ENCODE results near the gene DNAJC21. TPM values are rescaled to one million over a fixed set of nuclear protein-coding genes. Genes with fewer than 3 reads are reported as not detected.

DNAJC21 gene
- total and polyA plus RNA-seq, 4 donors: 8.8 to 21.0 (median 11.8) TPM

DNA sequence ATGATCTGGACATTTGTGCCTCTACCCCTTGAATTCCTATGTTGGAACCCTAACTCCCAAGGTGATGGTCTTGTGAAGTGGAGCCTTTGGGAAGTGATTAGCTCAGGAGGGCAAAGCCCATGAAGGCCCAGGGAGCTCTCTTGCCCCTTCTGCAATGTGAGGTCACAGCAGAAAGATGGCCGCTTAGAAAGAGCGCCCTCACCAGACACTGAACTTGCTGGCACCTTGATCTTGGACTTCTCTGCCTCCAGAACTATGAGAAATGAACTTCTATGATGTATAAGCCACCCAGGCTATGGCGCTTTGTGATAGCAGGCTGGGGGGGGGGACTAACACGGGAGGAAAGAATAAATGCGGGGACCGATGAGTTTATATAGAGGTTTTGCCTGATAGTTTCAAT lies 73.1 kb downstream of the DNAJC21 start:
- WGBS: 96% methylated on average over 6 of the region's 6 CpGs
- H3K36me3 ChIP-seq (ENCODE audit: control insufficient read depth in 4 of 4, insufficient read depth in 3 of 4, low read depth in 1 of 4, low read length in 3 of 4): peaks cover 2 to 38% (median 23%) of the 10 kb centered on the region in 4 donors
- H3K27me3 ChIP-seq (ENCODE audit: control insufficient read depth in 4 of 4, insufficient read depth in 4 of 4, low read length in 3 of 4): no peaks in the 10 kb centered on the region
- H3K4me1 ChIP-seq (ENCODE audit: control insufficient read depth in 4 of 4, insufficient read depth in 4 of 4, low read length in 3 of 4): no peaks in the 10 kb centered on the region
- no peaks in the 10 kb centered on the region for H3K9me3 ChIP-seq (ENCODE audit: control insufficient read depth in 4 of 4, low read length in 3 of 4)
- no peak for TF ChIP-seq GABPA (IDR thresholded peaks at IDR 0.05 in 1 of 2, conservative IDR thresholded peaks at IDR 0.05 in 1 of 2)
- TF ChIP-seq, protein P1, sequence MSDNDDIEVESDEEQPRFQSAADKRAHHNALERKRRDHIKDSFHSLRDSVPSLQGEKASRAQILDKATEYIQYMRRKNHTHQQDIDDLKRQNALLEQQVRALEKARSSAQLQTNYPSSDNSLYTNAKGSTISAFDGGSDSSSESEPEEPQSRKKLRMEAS (IDR thresholded peaks at IDR 0.05): no peak
- TF ChIP-seq RAD21 (IDR thresholded peaks at IDR 0.05): no peak
- no peak for TF ChIP-seq TAF1 (conservative IDR thresholded peaks at IDR 0.05)
- TF ChIP-seq YY1 (IDR thresholded peaks at IDR 0.05): no peak
- TF ChIP-seq, protein P2, sequence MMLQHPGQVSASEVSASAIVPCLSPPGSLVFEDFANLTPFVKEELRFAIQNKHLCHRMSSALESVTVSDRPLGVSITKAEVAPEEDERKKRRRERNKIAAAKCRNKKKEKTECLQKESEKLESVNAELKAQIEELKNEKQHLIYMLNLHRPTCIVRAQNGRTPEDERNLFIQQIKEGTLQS (IDR thresholded peaks at IDR 0.05): no peak
- TF ChIP-seq FOXA2 (IDR thresholded peaks at IDR 0.05): no peak
- TF ChIP-seq, protein P3, sequence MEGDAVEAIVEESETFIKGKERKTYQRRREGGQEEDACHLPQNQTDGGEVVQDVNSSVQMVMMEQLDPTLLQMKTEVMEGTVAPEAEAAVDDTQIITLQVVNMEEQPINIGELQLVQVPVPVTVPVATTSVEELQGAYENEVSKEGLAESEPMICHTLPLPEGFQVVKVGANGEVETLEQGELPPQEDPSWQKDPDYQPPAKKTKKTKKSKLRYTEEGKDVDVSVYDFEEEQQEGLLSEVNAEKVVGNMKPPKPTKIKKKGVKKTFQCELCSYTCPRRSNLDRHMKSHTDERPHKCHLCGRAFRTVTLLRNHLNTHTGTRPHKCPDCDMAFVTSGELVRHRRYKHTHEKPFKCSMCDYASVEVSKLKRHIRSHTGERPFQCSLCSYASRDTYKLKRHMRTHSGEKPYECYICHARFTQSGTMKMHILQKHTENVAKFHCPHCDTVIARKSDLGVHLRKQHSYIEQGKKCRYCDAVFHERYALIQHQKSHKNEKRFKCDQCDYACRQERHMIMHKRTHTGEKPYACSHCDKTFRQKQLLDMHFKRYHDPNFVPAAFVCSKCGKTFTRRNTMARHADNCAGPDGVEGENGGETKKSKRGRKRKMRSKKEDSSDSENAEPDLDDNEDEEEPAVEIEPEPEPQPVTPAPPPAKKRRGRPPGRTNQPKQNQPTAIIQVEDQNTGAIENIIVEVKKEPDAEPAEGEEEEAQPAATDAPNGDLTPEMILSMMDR (IDR thresholded peaks at IDR 0.05; ENCODE audit: low read depth, low read length, missing input control): no peak
- TF ChIP-seq RXRA (IDR thresholded peaks at IDR 0.05): no peak
- no peak for TF ChIP-seq JUND (IDR thresholded peaks at IDR 0.05)
- no peak for TF ChIP-seq SP1 (IDR thresholded peaks at IDR 0.05)
- no peak for TF ChIP-seq HNF4A (conservative IDR thresholded peaks at IDR 0.05)
- TF ChIP-seq, protein P4, sequence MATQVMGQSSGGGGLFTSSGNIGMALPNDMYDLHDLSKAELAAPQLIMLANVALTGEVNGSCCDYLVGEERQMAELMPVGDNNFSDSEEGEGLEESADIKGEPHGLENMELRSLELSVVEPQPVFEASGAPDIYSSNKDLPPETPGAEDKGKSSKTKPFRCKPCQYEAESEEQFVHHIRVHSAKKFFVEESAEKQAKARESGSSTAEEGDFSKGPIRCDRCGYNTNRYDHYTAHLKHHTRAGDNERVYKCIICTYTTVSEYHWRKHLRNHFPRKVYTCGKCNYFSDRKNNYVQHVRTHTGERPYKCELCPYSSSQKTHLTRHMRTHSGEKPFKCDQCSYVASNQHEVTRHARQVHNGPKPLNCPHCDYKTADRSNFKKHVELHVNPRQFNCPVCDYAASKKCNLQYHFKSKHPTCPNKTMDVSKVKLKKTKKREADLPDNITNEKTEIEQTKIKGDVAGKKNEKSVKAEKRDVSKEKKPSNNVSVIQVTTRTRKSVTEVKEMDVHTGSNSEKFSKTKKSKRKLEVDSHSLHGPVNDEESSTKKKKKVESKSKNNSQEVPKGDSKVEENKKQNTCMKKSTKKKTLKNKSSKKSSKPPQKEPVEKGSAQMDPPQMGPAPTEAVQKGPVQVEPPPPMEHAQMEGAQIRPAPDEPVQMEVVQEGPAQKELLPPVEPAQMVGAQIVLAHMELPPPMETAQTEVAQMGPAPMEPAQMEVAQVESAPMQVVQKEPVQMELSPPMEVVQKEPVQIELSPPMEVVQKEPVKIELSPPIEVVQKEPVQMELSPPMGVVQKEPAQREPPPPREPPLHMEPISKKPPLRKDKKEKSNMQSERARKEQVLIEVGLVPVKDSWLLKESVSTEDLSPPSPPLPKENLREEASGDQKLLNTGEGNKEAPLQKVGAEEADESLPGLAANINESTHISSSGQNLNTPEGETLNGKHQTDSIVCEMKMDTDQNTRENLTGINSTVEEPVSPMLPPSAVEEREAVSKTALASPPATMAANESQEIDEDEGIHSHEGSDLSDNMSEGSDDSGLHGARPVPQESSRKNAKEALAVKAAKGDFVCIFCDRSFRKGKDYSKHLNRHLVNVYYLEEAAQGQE (IDR thresholded peaks at IDR 0.05): no peak
- TF ChIP-seq HNF4G (IDR thresholded peaks at IDR 0.05): no peak
- TF ChIP-seq EGR1 (IDR thresholded peaks at IDR 0.05; ENCODE audit: low read depth in 2 of 2): no peak
- TF ChIP-seq NR2F2 (IDR thresholded peaks at IDR 0.05): no peak
- no peak overlapping the region for H3K27ac ChIP-seq (ENCODE audit: low read depth in 1 of 2, low read length in 2 of 2)
- no peak overlapping the region for H3K9ac ChIP-seq (ENCODE audit: low read depth in 1 of 2, low read length in 2 of 2)
- no peak for DNase-seq (ENCODE audit: low spot score)
- H3K4me3 ChIP-seq (ENCODE audit: low read depth in 1 of 3, low read length in 3 of 3): no peak overlapping the region

DNA sequence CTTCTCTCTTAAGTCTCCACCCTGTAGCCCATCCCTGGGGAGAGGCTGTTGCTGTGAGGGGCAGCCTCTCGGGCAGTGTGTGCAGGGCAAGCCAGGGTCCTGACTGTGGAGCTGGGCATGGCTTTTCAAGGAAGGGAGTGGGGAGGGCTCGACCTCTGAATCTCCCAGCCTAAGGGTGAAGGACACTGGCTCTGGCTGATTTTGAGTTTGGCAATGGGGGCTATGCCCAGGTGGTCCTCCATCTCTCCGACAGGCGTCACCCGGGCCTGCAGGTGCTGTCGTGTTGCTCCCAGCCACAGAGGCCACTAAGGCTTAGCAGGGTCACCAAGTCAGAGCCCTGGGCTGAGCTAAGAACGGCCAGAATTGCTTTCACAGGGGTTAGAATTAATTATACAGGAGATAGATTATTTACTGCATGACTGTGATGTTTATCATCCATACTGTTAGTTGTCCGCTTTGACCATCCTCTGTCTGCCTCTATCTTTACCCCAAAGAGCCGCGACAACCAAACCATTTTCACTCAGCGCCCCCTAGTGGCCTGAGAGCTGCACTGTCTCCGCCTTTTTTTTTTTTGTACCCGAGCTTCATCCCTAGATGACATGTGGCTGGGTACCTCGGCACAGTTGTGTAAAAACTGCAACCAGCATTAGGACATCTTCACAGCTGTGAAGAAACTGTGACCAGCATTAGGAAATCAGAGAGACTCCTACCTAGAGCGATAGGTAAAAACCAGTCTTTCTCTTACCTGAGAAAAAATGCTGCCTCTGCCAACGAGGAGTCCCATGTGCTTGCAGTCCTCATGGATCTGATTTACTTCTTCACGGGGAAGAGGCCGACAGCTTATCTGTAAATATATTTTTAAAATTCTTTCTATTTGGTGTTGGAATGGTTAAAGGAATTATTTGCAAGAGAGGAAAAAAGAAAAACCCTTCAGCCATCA lies 73.9 kb downstream of the DNAJC21 start:
- DNase-seq (ENCODE audit: low spot score): peak; percentile 72

More for the DNA sequence above, 73.9 kb downstream of the DNAJC21 start:
- Histone ChIP-seq H3K27me3 (ENCODE audit: control insufficient read depth in 4 of 4, insufficient read depth in 4 of 4, low read length in 3 of 4) (no peaks in the 10 kb centered on the region), H3K9ac (ENCODE audit: low read depth in 1 of 2, low read length in 2 of 2) (no peak overlapping the region), H3K36me3 (ENCODE audit: control insufficient read depth in 4 of 4, insufficient read depth in 3 of 4, low read depth in 1 of 4, low read length in 3 of 4) (peaks cover 2 to 42% (median 19%) of the 10 kb centered on the region in 4 donors), H3K9me3 (ENCODE audit: control insufficient read depth in 4 of 4, low read length in 3 of 4) (no peaks in the 10 kb centered on the region), H3K4me1 (ENCODE audit: control insufficient read depth in 4 of 4, insufficient read depth in 4 of 4, low read length in 3 of 4) (no peaks in the 10 kb centered on the region), H3K27ac (ENCODE audit: low read depth in 1 of 2, low read length in 2 of 2) (no peak overlapping the region), H3K4me3 (ENCODE audit: low read depth in 1 of 3, low read length in 3 of 3) (no peak overlapping the region)
- 66% methylated on average over 18 of the region's 18 CpGs for WGBS
- TF ChIP-seq RAD21 (IDR thresholded peaks at IDR 0.05) (peak; percentile 71 to 80), FOXA1 (IDR thresholded peaks at IDR 0.05) (no peak), FOXA2 (IDR thresholded peaks at IDR 0.05) (no peak), NR2F2 (IDR thresholded peaks at IDR 0.05) (no peak), SP1 (IDR thresholded peaks at IDR 0.05) (no peak), TAF1 (conservative IDR thresholded peaks at IDR 0.05) (no peak), HNF4A (conservative IDR thresholded peaks at IDR 0.05) (no peak)
- TF ChIP-seq, protein P3 (IDR thresholded peaks at IDR 0.05; ENCODE audit: low read depth, low read length, missing input control): peak; percentile 75
- TF ChIP-seq, protein P5, sequence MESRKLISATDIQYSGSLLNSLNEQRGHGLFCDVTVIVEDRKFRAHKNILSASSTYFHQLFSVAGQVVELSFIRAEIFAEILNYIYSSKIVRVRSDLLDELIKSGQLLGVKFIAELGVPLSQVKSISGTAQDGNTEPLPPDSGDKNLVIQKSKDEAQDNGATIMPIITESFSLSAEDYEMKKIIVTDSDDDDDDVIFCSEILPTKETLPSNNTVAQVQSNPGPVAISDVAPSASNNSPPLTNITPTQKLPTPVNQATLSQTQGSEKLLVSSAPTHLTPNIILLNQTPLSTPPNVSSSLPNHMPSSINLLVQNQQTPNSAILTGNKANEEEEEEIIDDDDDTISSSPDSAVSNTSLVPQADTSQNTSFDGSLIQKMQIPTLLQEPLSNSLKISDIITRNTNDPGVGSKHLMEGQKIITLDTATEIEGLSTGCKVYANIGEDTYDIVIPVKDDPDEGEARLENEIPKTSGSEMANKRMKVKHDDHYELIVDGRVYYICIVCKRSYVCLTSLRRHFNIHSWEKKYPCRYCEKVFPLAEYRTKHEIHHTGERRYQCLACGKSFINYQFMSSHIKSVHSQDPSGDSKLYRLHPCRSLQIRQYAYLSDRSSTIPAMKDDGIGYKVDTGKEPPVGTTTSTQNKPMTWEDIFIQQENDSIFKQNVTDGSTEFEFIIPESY (IDR thresholded peaks at IDR 0.05): no peak
